Kidney (tissue), 14 donors: Measurements from ENCODE around the gene BCL2A1. TPM values are rescaled to one million over a fixed set of nuclear protein-coding genes. Genes with fewer than 3 reads are reported as not detected.
"Not testable (repeated sequence)": the region's sequence is repeated elsewhere in the genome, so short reads cannot be mapped to it uniquely, and the experiment has no call there.

Source experiments
- DNase-seq, 5 donors: peaks; one replicate each; pipeline ENCODE4 v3.0.0-alpha.2; 2013 to 2020
- FAIRE-seq: peaks from 2 replicates; lab custom pipeline; 2012; peaks lifted over from hg19 to GRCh38; lab: Jason Lieb, UNC
- H3K27ac ChIP-seq, 2 donors: one replicate each; pipeline ENCODE4 v1.7.0; 2013; ENCODE audit warnings: low read depth in 2 of 2, low read length in 2 of 2, inconsistent platforms in 1 of 2
- H3K27me3 ChIP-seq: one replicate; pipeline ENCODE4 v1.7.1; 2013; ENCODE audit warnings: low read length, inconsistent platforms; ENCODE audit not compliant: control insufficient read depth, insufficient read depth
- H3K36me3 ChIP-seq, 3 donors: one replicate each; pipeline versions ENCODE4 v1.7.0 to v1.7.1; 2013; ENCODE audit warnings: low read length in 3 of 3, control low read depth in 1 of 3, inconsistent platforms in 1 of 3; ENCODE audit not compliant: insufficient read depth in 3 of 3, control insufficient read depth in 2 of 3
- H3K4me1 ChIP-seq, 3 donors: one replicate each; pipeline versions ENCODE4 v1.7.0 to v1.7.1; 2013; ENCODE audit warnings: low read length in 3 of 3, inconsistent platforms in 1 of 3, low read depth in 1 of 3; ENCODE audit not compliant: control insufficient read depth in 2 of 3, insufficient read depth in 2 of 3
- H3K4me3 ChIP-seq, 3 donors: one replicate each; pipeline versions ENCODE4 v1.7.0 to v1.8.1; 2013; ENCODE audit warnings: low read length in 3 of 3, control low read depth in 1 of 3, inconsistent platforms in 1 of 3
- H3K9ac ChIP-seq, 3 donors: one replicate each; pipeline versions ENCODE4 v1.7.0 to v1.7.1; 2013; ENCODE audit warnings: low read length in 3 of 3, control low read depth in 1 of 3, inconsistent platforms in 1 of 3
- H3K9me3 ChIP-seq, 3 donors: one replicate each; pipeline versions ENCODE4 v1.7.0 to v1.7.1; 2013; ENCODE audit warnings: low read length in 3 of 3, control low read depth in 1 of 3, inconsistent platforms in 1 of 3; ENCODE audit not compliant: control insufficient read depth in 2 of 3, insufficient read depth in 1 of 3
- CTCF ChIP-seq: IDR thresholded peaks from 3 replicates; pipeline ENCODE4 v1.5.1; 2012; ENCODE audit warnings: mild to moderate bottlenecking, moderate library complexity, borderline replicate concordance; ENCODE audit not compliant: insufficient read depth; ENCODE audit errors: extremely low read depth
- intact Hi-C: fragments of 100-400 bp; cut with DNase I; formaldehyde crosslinking; loops from one replicate; pipeline ENCODE4 v1.11.1; 2022
- polyA plus RNA-seq: library from polyadenylated mRNA; stranded (reverse); fragments of 350-450 nt; fragmentation: Illumina TruSeq; extraction: RNeasy Lipid Tissue Mini Kit (QIAGEN cat#74804); gene quantifications from one replicate; pipeline ENCODE4 v1.2.3, GENCODE V29; 2014; ENCODE audit warnings: low read depth, low replicate concordance; ENCODE audit not compliant: insufficient read depth
- total RNA-seq: library from RNA; stranded (reverse); fragmentation: NEBNext Ultra II Directional; extraction: Animal tissue kit (Norgen Biotek cat#: 25700); gene quantifications from one replicate; pipeline ENCODE4 v1.2.1, GENCODE V29; 2021
- donor health status: control.
- donor health status: control.
- donor health status: control.
- donor health status: control.
- donor health status: control.
- donor health status: DM: yes; HTN: yes; CAD: no.
- donor health status: Normal renal cell carcinoma (clear cell type).

The BCL2A1 gene
- total and polyA plus RNA-seq, 2 donors from 2014 or later = 0.67 to 2.4 TPM

GRCh38 chr15:79918278-79918677 is 52.7 kb downstream of the BCL2A1 start:
- H3K27me3 ChIP-seq = no peaks in the 10 kb centered on the region
- no peak overlapping the region for H3K27ac ChIP-seq
- no peak for TF ChIP-seq CTCF
- no peak overlapping the region for H3K4me3 ChIP-seq
- DNase-seq (no peak), FAIRE-seq (no peak)
- H3K9ac ChIP-seq = no peak overlapping the region
- H3K4me1 ChIP-seq = peaks cover 0 to 2% (median 0%) of the 10 kb centered on the region in 3 donors
- intact Hi-C loops = no loop called here
- peaks cover 0 to 52% (median 19%) of the 10 kb centered on the region in 3 donors for H3K9me3 ChIP-seq
- no peaks in the 10 kb centered on the region for H3K36me3 ChIP-seq

- DNase-seq = no peak
- Histone ChIP-seq H3K36me3 (no peaks in the 10 kb centered on the region), H3K9me3 (peaks cover 0 to 48% (median 19%) of the 10 kb centered on the region in 3 donors), H3K27ac (no peak overlapping the region), H3K4me1 (no peaks in the 10 kb centered on the region), H3K27me3 (no peaks in the 10 kb centered on the region), H3K4me3 (no peak overlapping the region), H3K9ac (no peak overlapping the region)
- FAIRE-seq = no peak
- TF ChIP-seq CTCF = no peak
- intact Hi-C loops = no loop called here
Measured at GRCh38 chr15:79916502-79917132, 54.4 kb downstream of the BCL2A1 start.

- H3K27me3 ChIP-seq, FAIRE-seq, DNase-seq, intact Hi-C loops, H3K4me1 ChIP-seq, H3K27ac ChIP-seq, H3K4me3 ChIP-seq, H3K9ac ChIP-seq, H3K36me3 ChIP-seq: not testable (repeated sequence)
- peaks cover 0 to 46% (median 19%) of the 10 kb centered on the region in 3 donors for H3K9me3 ChIP-seq
Measured at GRCh38 chr15:79915776-79916501, 55.1 kb downstream of the BCL2A1 start.

GRCh38 chr15:79914728-79915127 is 56.3 kb downstream of the BCL2A1 start:
- DNase-seq (no peak), FAIRE-seq (no peak)
- Histone ChIP-seq H3K4me3 (no peak overlapping the region), H3K36me3 (no peaks in the 10 kb centered on the region), H3K27ac (no peak overlapping the region), H3K27me3 (no peaks in the 10 kb centered on the region), H3K4me1 (no peaks in the 10 kb centered on the region), H3K9ac (no peak overlapping the region), H3K9me3 (peaks cover 0 to 41% (median 16%) of the 10 kb centered on the region in 3 donors)
- TF ChIP-seq CTCF = no peak
- intact Hi-C loops = no loop called here
